ENCODE results near the gene LRRC14B.

DNA sequence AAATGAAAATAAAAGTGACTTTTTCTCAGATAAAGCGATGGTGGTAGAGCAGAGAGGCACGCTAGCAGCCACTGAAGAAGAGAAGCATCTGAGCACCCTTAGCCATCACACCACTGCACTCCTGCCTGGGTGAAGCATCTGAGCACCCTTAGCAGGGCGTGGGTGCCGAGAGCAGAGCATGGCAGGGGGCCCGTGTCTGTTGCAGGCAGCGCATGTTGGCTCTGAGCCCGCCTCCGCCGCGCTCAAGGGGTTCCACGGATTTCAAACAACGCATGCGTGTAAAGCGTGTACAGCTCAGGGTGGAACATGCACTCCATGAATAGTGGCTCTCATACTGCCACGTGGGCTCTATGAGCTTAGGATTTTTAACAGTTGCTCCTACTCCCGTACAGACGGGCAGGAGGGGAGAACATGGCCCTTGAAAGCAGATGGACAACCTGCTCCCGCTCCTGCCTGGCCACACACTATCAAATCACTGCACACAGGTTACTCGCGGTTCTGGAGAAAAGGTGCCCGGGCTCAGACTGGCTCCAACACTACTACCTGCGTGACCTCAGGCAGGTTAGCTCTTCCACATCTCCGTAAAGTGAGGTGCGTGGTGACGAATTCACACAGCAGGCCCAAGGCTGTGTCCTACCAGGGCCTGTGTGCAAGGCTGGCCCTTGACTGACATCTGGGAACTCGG, 12.1 kb downstream of the LRRC14B start:
- TF ChIP-seq, protein P1, sequence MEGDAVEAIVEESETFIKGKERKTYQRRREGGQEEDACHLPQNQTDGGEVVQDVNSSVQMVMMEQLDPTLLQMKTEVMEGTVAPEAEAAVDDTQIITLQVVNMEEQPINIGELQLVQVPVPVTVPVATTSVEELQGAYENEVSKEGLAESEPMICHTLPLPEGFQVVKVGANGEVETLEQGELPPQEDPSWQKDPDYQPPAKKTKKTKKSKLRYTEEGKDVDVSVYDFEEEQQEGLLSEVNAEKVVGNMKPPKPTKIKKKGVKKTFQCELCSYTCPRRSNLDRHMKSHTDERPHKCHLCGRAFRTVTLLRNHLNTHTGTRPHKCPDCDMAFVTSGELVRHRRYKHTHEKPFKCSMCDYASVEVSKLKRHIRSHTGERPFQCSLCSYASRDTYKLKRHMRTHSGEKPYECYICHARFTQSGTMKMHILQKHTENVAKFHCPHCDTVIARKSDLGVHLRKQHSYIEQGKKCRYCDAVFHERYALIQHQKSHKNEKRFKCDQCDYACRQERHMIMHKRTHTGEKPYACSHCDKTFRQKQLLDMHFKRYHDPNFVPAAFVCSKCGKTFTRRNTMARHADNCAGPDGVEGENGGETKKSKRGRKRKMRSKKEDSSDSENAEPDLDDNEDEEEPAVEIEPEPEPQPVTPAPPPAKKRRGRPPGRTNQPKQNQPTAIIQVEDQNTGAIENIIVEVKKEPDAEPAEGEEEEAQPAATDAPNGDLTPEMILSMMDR (conservative IDR thresholded peaks at IDR 0.05; ENCODE audit: low read length), result no peak
- TF ChIP-seq EZH2phosphoT487 (IDR thresholded peaks at IDR 0.05; ENCODE audit: borderline replicate concordance, low read depth, low read length), result no peak

Measured in OCI-LY7 (cell line).